Adipose tissue (tissue), 3 donors: Measurements from ENCODE around the gene RFT1. TPM values are rescaled to one million over a fixed set of nuclear protein-coding genes. Genes with fewer than 3 reads are reported as not detected.

Experiments
- H3K27ac ChIP-seq: one replicate; pipeline ENCODE4 v1.5.1; 2013; ENCODE audit warnings: low read depth, low read length
- WGBS, 3 donors: extraction: QIAGEN DNeasy Blood & Tissue Kit; methylation state at CpG; one replicate each; pipeline ENCODE4 v1.1.7; 2013; 5-methylcytosine and 5-hydroxymethylcytosine counted together
- polyA plus RNA-seq, 3 donors: library from polyadenylated mRNA; stranded (reverse); fragments of 200-250 nt; gene quantifications; one replicate each; pipeline ENCODE4 v1.2.3, GENCODE V29; 2013
- donor health status: healthy with polysubstance abuse.
- donor health status: Bipolar disorder and iron deficiency.
- donor health status: healthy.

The RFT1 gene
- polyA plus RNA-seq, 3 donors = 6.7 to 14.3 (median 10.0) TPM

DNA sequence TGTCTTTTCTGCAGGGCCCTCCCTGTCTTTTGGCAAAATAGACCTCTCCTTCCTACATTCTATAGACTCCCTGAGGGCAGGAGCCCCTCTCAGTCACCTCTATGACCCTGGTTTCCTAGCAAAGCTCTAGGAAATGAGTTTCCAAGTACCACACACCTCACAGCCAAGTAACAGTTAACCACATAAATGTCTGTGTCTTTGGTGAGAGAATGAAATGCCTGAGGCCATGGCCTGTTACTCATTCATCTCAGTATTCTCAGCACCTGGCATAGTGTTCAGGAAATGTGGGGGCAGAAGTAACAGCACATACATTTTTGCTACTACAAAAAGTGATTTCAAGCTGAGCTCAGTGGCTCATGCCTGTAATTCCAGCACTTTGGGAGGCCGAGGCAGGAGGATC, 21.0 kb downstream of the RFT1 start:
- H3K27ac ChIP-seq = no peak overlapping the region
- WGBS, 3 donors = 72 to 91% (median 80%) methylated on average over 1 of the region's 1 CpG

GRCh38 chr3:53104762-53105161, 25.5 kb downstream of the RFT1 start:
- WGBS, 3 donors = 35 to 58% (median 40%) methylated on average over 3 of the region's 3 CpGs
- H3K27ac ChIP-seq = no peak overlapping the region

DNA sequence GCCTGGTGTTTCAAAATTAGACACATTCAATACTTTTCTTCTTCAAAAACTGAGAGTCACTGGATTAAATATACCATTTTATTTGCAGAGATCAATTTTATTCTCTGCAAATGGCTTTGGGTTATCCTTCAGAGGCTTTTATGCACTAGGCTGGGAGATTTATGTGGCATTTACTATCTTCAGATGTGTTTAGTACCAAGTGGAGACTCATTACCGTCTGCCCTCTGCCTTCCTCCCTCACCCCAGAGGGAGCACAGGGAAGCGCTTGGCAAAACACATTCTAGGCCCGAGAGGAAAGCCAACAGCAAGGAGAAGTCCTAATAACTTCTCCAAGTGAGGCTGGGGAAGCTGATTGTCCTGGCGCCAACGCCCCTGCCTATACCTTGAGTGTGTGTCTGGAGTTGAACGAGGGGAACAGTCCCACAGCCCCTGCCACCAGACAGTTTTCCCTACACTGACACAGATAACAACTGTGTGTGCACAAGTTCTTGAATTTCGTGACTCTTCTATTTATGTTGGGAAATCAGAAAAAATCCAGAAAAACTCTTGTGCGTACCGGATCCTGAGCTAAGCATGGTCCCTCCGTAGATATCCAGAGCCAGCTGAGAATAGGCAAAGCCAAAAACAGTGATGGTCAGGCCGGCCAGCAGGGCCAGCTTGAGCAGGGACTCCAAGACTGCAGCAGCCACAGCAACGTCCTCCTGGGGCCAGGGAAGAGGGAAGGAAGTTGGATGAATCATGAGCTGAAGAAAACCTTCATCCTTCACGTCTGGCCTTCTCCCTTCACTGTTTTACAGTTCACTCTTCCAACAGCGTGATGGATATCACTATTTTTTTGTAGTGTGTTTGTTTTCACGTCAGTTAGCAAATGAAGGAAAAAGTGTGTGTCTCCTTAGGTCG, 26.6 kb downstream of the RFT1 start:
- WGBS, 3 donors = 63 to 84% (median 70%) methylated on average over 16 of the region's 16 CpGs
- no peak overlapping the region for H3K27ac ChIP-seq

- WGBS, 3 donors = 65 to 82% (median 73%) methylated on average over 6 of the region's 6 CpGs
- H3K27ac ChIP-seq = no peak overlapping the region
These were observed 27.6 kb downstream of the RFT1 start for GRCh38 chr3:53102601-53103147.

- H3K27ac ChIP-seq = no peak overlapping the region
- WGBS, 3 donors = 92 to 95% (median 95%) methylated on average over 12 of the region's 12 CpGs
These were observed 28.3 kb downstream of the RFT1 start for GRCh38 chr3:53101956-53102355.

- WGBS, 3 donors = 76 to 85% (median 78%) methylated on average over 12 of the region's 12 CpGs
- no peak overlapping the region for H3K27ac ChIP-seq
These were observed 29.3 kb downstream of the RFT1 start for GRCh38 chr3:53100818-53101466.

GRCh38 chr3:53097887-53098286, 32.3 kb downstream of the RFT1 start:
- 92 to 94% (median 94%) methylated on average over 5 of the region's 5 CpGs for WGBS, 3 donors
- H3K27ac ChIP-seq = no peak overlapping the region

DNA sequence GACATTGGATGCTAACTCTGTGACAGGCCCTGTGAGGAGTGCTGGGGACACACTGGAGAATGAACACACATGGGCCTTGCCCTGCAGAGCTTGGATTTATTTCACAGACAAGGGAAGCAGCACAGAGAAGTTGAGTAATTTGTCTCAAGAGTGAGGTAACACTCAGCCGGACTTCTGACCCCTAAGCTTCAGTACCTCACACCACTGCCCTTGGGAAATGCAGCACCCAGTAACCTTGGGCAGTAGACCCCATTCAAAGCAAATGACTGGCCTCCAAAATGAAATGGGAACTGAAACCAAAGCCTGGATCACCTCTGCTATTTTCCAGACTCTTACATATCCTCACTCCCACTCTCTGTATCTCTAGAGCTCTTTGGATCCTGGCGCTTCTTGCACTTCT, 37.3 kb downstream of the RFT1 start:
- H3K27ac ChIP-seq = no peak overlapping the region
- 63 to 78% (median 68%) methylated on average over 2 of the region's 2 CpGs for WGBS, 3 donors

GRCh38 chr3:53092216-53092615, 38.0 kb downstream of the RFT1 start:
- no peak overlapping the region for H3K27ac ChIP-seq
- 95 to 99% (median 98%) methylated on average over 11 of the region's 11 CpGs for WGBS, 3 donors

DNA sequence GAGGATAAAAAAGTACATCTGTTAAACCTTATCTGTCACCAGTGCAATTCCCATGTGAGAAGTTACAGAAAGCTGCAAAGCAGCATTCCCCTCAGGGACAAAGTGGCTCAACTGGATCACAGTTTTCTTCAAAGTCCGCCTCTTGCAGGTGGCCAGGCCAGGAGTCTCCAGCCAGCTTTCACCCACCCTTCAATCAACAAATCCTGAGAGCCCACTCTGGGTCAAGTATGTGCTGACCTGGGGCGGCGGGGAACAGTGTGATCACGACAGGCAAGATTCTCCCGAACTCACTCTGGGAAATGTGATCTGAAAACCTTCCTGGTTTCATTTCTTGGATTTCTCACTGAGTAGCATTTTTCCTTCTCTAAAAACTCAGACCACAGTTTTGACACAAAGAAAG, 39.2 kb downstream of the RFT1 start:
- H3K27ac ChIP-seq = no peak overlapping the region
- 57 to 91% (median 90%) methylated on average over 5 of the region's 5 CpGs for WGBS, 3 donors

DNA sequence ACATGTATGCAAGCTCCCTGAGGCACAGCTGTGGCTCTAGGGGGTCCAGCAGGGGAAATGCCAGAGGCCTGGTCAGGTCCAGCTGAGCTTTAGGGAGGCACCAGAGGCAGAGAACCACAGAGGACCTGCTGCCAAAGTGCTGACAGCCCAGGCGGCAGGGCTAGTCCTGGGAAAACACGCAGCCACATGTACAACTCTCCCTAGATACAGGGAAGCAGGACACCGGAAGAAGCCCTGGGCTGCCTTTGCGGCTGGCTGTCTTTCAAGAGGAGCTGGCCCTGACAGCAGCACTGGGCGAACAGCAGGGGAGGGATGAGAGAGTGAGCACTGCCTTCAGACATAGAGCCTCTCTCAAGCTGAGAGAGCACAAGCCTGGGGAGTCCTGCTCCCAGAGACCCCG, 40.7 kb downstream of the RFT1 start:
- H3K27ac ChIP-seq = no peak overlapping the region
- 57 to 81% (median 78%) methylated on average over 6 of the region's 6 CpGs for WGBS, 3 donors

DNA sequence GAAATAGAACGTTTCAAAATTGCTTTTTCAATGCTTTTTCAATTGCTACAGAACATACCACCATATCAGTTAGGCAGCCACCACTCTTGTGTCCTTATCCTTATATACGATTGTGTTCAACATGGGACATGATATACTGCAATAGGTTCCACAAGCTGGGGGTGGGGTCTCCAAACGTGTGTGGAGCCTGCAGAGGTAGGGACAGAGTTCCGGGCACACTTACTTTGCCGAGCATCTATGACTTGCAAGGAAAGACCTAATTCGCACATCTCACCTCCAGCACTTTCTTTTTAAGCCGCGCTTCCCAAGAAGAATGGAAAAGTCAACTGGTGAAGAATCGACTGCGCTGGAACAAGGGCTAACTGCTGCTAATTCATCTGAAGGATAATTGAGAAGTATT, 44.8 kb downstream of the RFT1 start:
- H3K27ac ChIP-seq = no peak overlapping the region
- 76 to 87% (median 86%) methylated on average over 10 of the region's 10 CpGs for WGBS, 3 donors

DNA sequence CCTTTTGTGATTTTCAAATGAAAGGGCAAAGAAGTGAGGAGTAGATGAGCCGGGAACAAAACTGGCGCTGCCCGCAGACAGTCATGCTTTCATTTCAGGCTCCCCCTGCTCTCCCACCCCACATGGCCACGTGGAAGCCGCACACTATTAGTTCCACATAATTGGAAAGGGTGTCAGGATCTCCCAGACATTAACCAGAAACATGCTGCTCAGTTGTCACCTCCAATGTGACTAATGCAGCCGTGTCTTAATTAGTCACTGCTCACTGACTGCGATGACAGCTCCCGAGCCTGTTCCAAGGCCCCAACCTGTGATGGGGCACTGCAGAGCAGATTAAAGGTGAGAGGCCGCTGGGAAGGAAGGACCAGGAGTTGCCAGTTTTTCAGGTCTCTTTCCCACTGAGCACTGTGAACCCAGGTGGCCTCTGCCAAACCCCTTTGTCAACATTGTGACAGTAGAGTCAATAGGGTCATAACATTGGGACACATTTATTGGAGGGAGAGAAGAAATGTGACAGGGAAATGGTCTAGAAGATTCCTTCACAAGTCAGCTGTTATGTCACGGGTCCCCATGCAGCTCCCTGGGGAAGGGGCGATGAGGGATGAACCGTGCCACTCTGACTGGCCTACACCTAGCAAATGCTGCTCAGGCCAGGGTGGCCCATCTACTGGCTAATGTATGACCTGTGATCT, 45.8 kb downstream of the RFT1 start:
- WGBS, 3 donors = 51 to 84% (median 82%) methylated on average over 12 of the region's 12 CpGs
- no peak overlapping the region for H3K27ac ChIP-seq

- WGBS, 3 donors = 43 to 78% (median 77%) methylated on average over 3 of the region's 3 CpGs
- H3K27ac ChIP-seq = no peak overlapping the region
These were observed 46.3 kb downstream of the RFT1 start for GRCh38 chr3:53083949-53084309.

GRCh38 chr3:53083521-53083920, 46.7 kb downstream of the RFT1 start:
- H3K27ac ChIP-seq = no peak overlapping the region
- 58 to 73% (median 62%) methylated on average over 8 of the region's 8 CpGs for WGBS, 3 donors

GRCh38 chr3:53082736-53083135, 47.5 kb downstream of the RFT1 start:
- 74 to 87% (median 84%) methylated on average over 8 of the region's 8 CpGs for WGBS, 3 donors
- H3K27ac ChIP-seq = no peak overlapping the region

GRCh38 chr3:53081318-53081717, 48.9 kb downstream of the RFT1 start:
- 81 to 90% (median 83%) methylated on average over 5 of the region's 5 CpGs for WGBS, 3 donors
- no peak overlapping the region for H3K27ac ChIP-seq

DNA sequence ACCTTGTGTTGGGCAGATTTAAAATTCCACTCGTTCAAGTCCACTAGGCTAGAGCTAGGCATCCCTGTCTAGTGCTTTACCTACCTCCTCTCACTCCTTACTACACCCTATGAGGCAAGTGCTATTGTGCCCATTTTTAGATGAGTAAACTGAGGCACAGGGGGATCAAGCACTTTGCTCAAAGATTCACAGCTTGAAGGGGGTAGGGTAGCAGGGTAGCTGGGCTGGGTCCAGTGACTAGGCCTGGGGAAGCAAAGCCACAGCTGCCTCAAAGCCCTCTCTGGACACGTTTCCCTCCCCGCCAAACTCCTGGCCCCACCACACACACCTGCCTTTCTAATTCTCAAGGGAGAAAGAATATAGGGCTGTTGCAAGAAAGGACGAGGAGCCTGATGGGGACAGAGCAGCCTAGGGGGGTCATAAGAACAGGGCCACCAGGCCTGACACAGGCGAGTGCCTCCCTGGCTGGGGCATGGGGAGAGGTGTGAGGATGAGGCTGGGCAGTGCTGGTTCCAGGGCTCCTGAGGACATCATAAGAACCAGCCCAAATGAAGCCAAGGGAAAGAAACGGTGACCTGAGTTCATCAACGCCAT, 49.5 kb downstream of the RFT1 start:
- 78 to 86% (median 86%) methylated on average over 7 of the region's 7 CpGs for WGBS, 3 donors
- no peak overlapping the region for H3K27ac ChIP-seq
